Stimulated activated CD4-positive, alpha-beta T cell treated with anti-CD3 and anti-CD28 coated beads, Interleukin-2, amount 100 ng/mL, for 4 hours (primary cell): ENCODE results near the gene GRK1.

Source experiments
- DNase-seq: peaks from one replicate; pipeline ENCODE4 v3.0.0-alpha.2; 2020; ENCODE audit warnings: low read depth

GRK1 gene

GRCh38 chr13:113775451-113776145 is 108.6 kb downstream of the GRK1 start:
- no peak for DNase-seq

- no peak for DNase-seq
These were observed 109.5 kb downstream of the GRK1 start for GRCh38 chr13:113776231-113777125.

- no peak for DNase-seq
These were observed 110.6 kb downstream of the GRK1 start for GRCh38 chr13:113777311-113778260.

- DNase-seq, result no peak
These were observed 114.6 kb downstream of the GRK1 start for GRCh38 chr13:113781571-113781970.

GRCh38 chr13:113782472-113782871 is 115.5 kb downstream of the GRK1 start:
- no peak for DNase-seq

GRCh38 chr13:113783200-113783881 is 116.3 kb downstream of the GRK1 start:
- no peak for DNase-seq

- DNase-seq, result no peak
These were observed 117.1 kb downstream of the GRK1 start for GRCh38 chr13:113783966-113784644.

GRCh38 chr13:113784645-113785024 is 117.6 kb downstream of the GRK1 start:
- no peak for DNase-seq

GRCh38 chr13:113785051-113786010 is 118.3 kb downstream of the GRK1 start:
- no peak for DNase-seq

GRCh38 chr13:113786262-113786841 is 119.3 kb downstream of the GRK1 start:
- DNase-seq, result no peak
